GM23248 (cell line): ENCODE measurements around the gene DNTTIP2.

ENCODE experiments used
- EZH2 ChIP-seq: fragments of 200-600 bp; sonication (generic); IDR thresholded peaks from 2 replicates; pipeline ENCODE4 v1.6.1; 2018; ENCODE audit warnings: antibody characterized with exemption, mild to moderate bottlenecking; ENCODE audit not compliant: insufficient read depth, poor library complexity, severe bottlenecking
- EZH2phosphoT487 ChIP-seq: fragments of 200-600 bp; sonication (generic); IDR thresholded peaks from 2 replicates; pipeline ENCODE4 v1.6.1; 2018; ENCODE audit warnings: antibody characterized with exemption, moderate library complexity, mild to moderate bottlenecking, low read depth; ENCODE audit not compliant: insufficient read depth

GRCh38 chr1:93909146-93910050 lies 30.4 kb upstream of the DNTTIP2 start, which contains the start of gene GCLM:
- TF ChIP-seq EZH2: no peak
- TF ChIP-seq EZH2phosphoT487: no peak
